ENCODE measurements around the gene STARD7.

DNA sequence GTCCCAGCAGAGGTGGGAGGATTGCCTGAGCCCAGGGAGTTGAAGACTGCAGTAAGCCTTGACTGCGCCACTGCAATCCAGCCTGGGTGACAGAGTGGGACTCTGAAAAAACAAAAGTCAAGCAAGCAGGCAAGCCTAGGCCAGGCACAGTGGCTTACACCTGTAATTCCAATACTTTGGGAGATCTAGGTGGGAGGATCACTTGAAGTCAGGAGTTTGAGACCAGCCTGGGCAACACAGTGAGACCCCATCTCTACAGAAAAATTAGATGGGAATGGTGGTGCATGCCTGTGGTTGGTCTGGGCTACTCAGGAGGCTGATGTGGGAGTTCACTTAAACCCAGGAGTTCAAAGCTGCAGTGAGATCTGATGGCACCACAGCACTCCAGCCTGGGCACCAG lies 28.6 kb downstream of the STARD7 start:
- no peak for TF ChIP-seq POLR2A (IDR thresholded peaks at IDR 0.05)
- TF ChIP-seq, protein P1, sequence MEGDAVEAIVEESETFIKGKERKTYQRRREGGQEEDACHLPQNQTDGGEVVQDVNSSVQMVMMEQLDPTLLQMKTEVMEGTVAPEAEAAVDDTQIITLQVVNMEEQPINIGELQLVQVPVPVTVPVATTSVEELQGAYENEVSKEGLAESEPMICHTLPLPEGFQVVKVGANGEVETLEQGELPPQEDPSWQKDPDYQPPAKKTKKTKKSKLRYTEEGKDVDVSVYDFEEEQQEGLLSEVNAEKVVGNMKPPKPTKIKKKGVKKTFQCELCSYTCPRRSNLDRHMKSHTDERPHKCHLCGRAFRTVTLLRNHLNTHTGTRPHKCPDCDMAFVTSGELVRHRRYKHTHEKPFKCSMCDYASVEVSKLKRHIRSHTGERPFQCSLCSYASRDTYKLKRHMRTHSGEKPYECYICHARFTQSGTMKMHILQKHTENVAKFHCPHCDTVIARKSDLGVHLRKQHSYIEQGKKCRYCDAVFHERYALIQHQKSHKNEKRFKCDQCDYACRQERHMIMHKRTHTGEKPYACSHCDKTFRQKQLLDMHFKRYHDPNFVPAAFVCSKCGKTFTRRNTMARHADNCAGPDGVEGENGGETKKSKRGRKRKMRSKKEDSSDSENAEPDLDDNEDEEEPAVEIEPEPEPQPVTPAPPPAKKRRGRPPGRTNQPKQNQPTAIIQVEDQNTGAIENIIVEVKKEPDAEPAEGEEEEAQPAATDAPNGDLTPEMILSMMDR (IDR thresholded peaks at IDR 0.05) = no peak

Data from Peyer's patch (tissue), 4 donors.